ENCODE results near the gene SLC12A4.

SLC12A4 gene

DNA sequence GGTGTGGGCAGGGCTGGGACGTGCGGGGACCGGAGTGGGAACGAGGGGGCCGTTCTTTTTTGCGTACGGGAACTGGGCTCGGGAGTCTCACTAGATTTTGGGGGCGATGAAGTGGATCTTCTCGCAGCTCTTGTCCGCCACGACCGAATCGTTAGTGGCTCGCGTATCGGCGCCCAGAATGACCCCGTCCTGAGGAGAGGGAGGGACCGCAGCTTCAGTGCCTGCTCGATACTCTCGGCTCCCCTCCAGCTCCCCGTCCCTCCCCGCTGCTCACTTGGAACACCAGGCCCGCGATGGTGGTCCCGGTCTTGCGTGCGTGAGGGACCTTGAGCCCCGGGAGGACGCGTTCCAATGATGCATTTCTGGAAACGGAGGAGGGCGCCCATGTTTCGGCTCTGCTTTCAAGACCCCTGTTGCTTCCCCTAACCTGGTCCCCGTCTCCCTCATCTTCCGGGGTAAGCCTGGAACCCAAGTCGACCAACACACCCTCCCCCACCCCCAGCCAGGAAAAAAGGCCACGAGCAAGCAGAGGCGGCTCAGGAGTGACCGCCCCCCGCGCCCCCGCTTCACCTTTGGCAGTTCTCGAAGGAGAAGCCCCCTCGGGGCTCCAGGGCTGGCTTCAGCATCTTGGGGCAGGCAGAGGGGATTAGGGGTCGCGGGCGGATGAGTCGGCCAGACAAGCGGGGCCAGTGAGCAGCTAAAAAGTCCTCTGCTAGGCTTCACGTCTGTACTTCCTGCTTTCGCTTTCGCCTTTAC is 32.1 kb downstream of the SLC12A4 start, which contains the start of gene PSMB10:
PSMB10 (minus strand) TSS at position 727 of the 756 bp plus-strand sequence; CDS start at position 626, 101 bp downstream.
- Histone ChIP-seq H3K9me3 (ENCODE audit: control insufficient read depth, low read length) (no peaks in the 10 kb centered on the region), H3K4me1 (ENCODE audit: control insufficient read depth, insufficient read depth, low read length) (peaks cover 29% of the 10 kb centered on the region), H3K36me3 (ENCODE audit: control insufficient read depth, insufficient read depth, low read length, severe bottlenecking) (peaks cover 18% of the 10 kb centered on the region), H3K4me3 (ENCODE audit: low read length) (peak within 1 kb of the TSS; percentile 98), H3K27me3 (replicated peaks; ENCODE audit: control insufficient read depth, insufficient read depth, low read length) (no peaks in the 10 kb centered on the region), H3K9ac (ENCODE audit: low read length) (peak within 1 kb of the TSS; percentile 98)
- peak; percentile 65 for DNase-seq (ENCODE audit: low read depth)

DNA sequence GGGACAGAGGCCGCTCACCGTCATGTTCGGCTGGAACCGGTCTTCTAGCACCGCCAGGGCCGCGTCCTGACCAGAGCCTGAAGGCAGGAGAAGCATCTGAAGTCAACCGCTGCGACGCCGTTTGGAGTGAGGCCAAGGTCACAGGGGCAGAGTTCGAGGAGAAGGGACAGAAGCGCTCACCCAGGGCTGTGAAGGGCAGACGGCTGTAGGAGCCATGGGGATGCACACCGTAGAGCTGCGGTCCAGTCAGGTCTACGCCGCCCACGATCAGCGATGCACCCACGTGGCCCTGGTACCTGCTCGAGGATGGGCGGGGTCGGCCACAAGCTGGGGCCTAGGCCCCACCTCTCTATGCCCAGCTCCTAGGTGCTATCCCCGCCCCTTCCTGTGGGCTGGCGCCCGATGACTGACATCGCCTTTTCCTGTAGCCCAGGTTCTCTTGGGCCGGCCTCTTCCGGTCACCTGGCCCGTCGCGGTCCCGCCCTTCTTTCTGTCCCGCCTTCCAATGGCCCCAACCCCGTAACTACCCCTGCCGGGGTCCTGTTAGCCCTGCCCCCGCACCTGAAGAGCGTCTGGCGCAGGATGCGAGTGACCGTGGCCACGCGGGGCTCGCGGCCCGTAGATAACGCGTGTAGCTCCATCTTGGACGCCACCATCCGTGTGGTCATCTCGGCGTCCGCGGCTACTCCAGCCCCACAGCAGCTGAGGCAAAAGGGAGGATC is 32.9 kb downstream of the SLC12A4 start:
- H3K36me3 ChIP-seq (ENCODE audit: control insufficient read depth, insufficient read depth, low read length, severe bottlenecking), result peaks cover 11% of the 10 kb centered on the region
- peak overlapping the region; percentile 98 for H3K9ac ChIP-seq (ENCODE audit: low read length)
- peak; percentile 92 for DNase-seq (ENCODE audit: low read depth)
- H3K9me3 ChIP-seq (ENCODE audit: control insufficient read depth, low read length), result no peaks in the 10 kb centered on the region
- H3K4me1 ChIP-seq (ENCODE audit: control insufficient read depth, insufficient read depth, low read length), result peaks cover 29% of the 10 kb centered on the region
- no peaks in the 10 kb centered on the region for H3K27me3 ChIP-seq (replicated peaks; ENCODE audit: control insufficient read depth, insufficient read depth, low read length)
- H3K4me3 ChIP-seq (ENCODE audit: low read length), result peak overlapping the region; percentile 98

DNA sequence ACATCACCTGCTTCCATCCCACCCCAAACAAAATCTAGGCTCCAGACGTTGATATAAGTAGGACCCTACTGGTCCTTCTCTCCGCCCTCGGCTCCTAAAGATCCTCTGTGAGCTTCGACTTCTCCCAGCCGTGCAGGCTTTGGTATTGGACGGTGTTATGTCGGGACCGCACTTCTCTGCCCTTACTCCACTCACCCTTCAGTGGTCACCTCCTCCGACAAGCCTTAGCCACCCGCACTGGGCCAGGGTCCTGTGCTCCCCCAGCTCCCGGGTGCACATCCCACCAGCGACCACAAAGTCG is 33.4 kb downstream of the SLC12A4 start:
- Histone ChIP-seq H3K4me1 (ENCODE audit: control insufficient read depth, insufficient read depth, low read length) (peaks cover 29% of the 10 kb centered on the region), H3K36me3 (ENCODE audit: control insufficient read depth, insufficient read depth, low read length, severe bottlenecking) (peaks cover 10% of the 10 kb centered on the region), H3K9ac (ENCODE audit: low read length) (peak overlapping the region; percentile 98), H3K27me3 (replicated peaks; ENCODE audit: control insufficient read depth, insufficient read depth, low read length) (no peaks in the 10 kb centered on the region), H3K9me3 (ENCODE audit: control insufficient read depth, low read length) (no peaks in the 10 kb centered on the region), H3K4me3 (ENCODE audit: low read length) (peak overlapping the region; percentile 98)
- DNase-seq (ENCODE audit: low read depth), result peak; percentile 26

DNA sequence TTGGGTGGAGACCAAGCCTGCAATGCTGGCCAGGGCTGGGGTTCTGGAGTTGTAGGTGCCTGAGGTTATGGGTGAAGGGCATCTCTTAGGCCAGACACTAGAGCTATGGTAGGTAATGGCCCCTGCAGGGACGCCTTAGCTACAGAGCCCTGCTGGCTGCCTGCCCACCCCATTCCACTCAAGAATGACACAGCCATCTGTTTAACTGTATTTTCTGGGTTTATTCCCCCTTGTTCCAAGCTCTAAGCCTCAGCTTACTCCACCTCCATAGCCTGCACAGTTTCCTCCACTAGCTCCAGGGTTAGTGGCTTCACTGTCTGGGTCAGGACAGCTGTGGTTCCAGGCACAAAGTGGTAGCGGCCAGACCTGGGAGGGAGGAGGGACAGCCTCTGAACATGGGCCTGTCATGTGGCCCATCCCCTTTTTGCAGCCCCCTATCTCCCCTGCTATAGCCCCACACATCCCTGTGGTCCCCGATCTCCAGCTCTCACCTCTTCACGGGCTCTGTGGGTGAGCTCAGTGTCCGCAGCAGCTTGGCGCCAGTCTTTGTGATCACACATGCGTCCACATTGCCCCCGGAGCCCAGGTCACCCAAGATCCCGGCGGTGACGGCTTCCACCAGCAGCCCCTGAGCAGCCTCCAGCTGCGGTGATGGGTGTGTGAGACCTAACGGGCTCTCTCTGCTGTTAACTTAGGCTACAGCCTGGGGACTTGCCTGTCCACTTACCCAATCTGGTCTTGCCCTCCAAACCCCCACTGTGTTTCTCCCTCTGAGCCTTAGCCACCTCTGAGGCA is 33.9 kb downstream of the SLC12A4 start:
- Histone ChIP-seq H3K9ac (ENCODE audit: low read length) (peak overlapping the region; percentile 98), H3K4me1 (ENCODE audit: control insufficient read depth, insufficient read depth, low read length) (peaks cover 29% of the 10 kb centered on the region), H3K36me3 (ENCODE audit: control insufficient read depth, insufficient read depth, low read length, severe bottlenecking) (peaks cover 10% of the 10 kb centered on the region), H3K27me3 (replicated peaks; ENCODE audit: control insufficient read depth, insufficient read depth, low read length) (no peaks in the 10 kb centered on the region), H3K9me3 (ENCODE audit: control insufficient read depth, low read length) (no peaks in the 10 kb centered on the region), H3K4me3 (ENCODE audit: low read length) (peak overlapping the region; percentile 98)
- peak; percentile 15 for DNase-seq (ENCODE audit: low read depth)

DNA sequence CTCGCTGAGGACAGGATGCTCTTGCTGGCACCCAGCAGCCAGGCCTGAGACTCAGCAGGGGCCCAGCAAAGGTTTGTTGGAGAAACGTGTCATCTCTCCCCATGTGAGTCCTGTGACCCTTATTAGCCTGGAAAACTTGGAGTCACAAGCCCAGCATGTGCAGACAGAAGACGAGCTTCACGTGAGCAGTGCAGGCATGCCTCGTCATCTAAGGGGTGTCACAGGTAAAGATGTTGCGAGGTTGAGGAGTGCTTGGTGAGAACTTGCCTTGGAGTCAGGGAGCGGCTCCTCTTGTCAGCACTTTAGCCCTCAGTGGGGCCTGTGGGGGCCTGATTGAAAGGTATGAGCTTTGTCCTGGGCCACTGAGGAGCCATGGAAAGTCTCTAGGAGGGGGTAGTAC is 34.6 kb downstream of the SLC12A4 start:
- Histone ChIP-seq H3K27me3 (replicated peaks; ENCODE audit: control insufficient read depth, insufficient read depth, low read length) (no peaks in the 10 kb centered on the region), H3K4me3 (ENCODE audit: low read length) (peak overlapping the region; percentile 98)

DNA sequence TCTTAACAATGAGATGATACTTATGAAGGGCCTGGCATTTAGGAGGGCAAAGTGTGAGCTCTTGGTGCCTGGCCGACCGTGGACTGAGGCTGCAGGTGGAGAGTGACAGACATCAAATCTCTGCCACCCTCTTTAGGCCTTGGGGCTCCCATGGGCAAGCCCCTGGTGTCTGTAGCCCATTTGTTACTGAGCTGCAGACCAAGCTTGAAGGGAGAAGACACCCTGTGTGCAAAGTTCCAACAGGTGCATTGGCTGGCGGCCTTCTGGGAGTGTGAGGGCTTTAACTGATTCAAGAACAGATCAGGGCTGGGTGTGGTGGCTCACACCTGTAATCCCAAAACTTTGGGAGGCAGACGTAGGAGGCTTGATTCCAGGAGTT is 36.0 kb downstream of the SLC12A4 start:
- no peak overlapping the region for H3K4me3 ChIP-seq (ENCODE audit: low read length)
- no peaks in the 10 kb centered on the region for H3K27me3 ChIP-seq (replicated peaks; ENCODE audit: control insufficient read depth, insufficient read depth, low read length)
- H3K4me1 ChIP-seq (ENCODE audit: control insufficient read depth, insufficient read depth, low read length), result peaks cover 28% of the 10 kb centered on the region
- no peak overlapping the region for H3K9ac ChIP-seq (ENCODE audit: low read length)
- DNase-seq (ENCODE audit: low read depth), result no peak
- no peaks in the 10 kb centered on the region for H3K9me3 ChIP-seq (ENCODE audit: control insufficient read depth, low read length)
- peaks cover 30% of the 10 kb centered on the region for H3K36me3 ChIP-seq (ENCODE audit: control insufficient read depth, insufficient read depth, low read length, severe bottlenecking)

More for the DNA sequence above, 34.6 kb downstream of the SLC12A4 start:
- no peak for DNase-seq (ENCODE audit: low read depth)
- no peaks in the 10 kb centered on the region for H3K9me3 ChIP-seq (ENCODE audit: control insufficient read depth, low read length)
- H3K36me3 ChIP-seq (ENCODE audit: control insufficient read depth, insufficient read depth, low read length, severe bottlenecking), result peaks cover 16% of the 10 kb centered on the region
- peaks cover 29% of the 10 kb centered on the region for H3K4me1 ChIP-seq (ENCODE audit: control insufficient read depth, insufficient read depth, low read length)
- no peak overlapping the region for H3K9ac ChIP-seq (ENCODE audit: low read length)

DNA sequence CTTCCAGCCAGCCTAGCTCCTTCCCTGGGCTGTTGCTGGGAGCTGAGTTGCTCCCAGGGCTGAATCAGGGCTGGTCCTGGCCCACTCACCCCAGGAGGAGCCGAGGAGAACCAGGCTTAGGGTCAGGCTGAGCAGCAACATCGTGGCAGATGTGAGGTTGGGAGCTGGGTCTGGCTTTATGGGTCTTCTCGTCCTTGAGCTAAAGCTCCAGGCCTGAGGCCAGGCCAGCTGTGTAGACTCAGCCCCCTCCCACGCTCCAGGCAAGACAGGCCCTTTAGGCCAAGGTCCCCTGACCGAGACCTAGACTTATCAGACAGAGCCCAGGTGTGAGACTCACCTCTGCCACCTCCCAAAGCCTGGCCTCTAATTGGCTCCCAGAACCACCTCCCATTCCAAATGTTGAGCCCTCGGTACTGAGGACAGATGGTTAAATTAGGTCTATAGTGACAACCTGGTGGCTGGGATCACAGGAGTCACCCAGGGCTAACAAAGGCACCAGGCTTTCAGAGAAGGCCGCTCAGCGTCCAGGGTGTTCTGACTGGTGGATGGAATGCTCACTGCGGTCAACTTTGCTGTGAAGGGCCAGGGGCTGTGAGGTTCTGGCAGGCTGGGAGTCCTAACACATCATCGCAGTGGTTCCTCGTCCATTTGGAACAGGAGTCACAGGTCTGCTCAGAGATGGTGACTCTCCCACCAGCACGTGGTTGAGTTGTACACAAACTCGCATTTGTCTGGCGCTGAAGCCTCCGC is 36.5 kb downstream of the SLC12A4 start, which contains the start of gene CTRL:
CTRL (minus strand) TSS at position 151 of the 750 bp plus-strand sequence; CDS start at position 141, 10 bp downstream.
- Histone ChIP-seq H3K4me3 (ENCODE audit: low read length) (no peak within 1 kb of the TSS), H3K9ac (ENCODE audit: low read length) (no peak within 1 kb of the TSS), H3K4me1 (ENCODE audit: control insufficient read depth, insufficient read depth, low read length) (peaks cover 22% of the 10 kb centered on the region), H3K36me3 (ENCODE audit: control insufficient read depth, insufficient read depth, low read length, severe bottlenecking) (peaks cover 35% of the 10 kb centered on the region), H3K9me3 (ENCODE audit: control insufficient read depth, low read length) (no peaks in the 10 kb centered on the region), H3K27me3 (replicated peaks; ENCODE audit: control insufficient read depth, insufficient read depth, low read length) (no peaks in the 10 kb centered on the region)
- DNase-seq (ENCODE audit: low read depth), result no peak

DNA sequence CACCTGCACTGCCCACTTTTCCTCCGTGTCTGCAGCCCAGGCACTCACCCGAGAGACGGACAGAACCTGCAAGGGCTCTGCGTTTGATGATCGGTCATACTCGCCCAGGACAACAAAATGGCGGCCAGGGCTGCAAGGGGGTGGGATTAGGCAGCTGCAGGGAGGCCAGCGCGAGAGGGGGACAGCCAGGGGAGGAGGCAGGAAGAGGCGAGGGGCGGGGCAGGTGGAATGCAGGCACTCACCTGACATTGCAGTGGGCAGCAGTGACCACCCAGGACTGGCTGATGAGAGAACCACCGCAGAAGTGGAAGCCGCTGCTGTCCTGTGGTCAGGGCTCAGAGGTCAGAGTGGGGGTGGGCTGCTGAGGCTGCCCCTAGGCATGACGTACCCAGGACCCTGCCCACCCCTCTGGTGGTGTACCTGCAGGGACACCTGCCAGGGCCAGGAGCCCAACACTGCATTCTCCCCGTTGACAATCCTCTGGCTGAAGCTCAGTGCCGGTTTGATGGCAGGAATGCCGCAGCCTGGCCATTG is 37.7 kb downstream of the SLC12A4 start:
- H3K9ac ChIP-seq (ENCODE audit: low read length), result no peak overlapping the region
- H3K36me3 ChIP-seq (ENCODE audit: control insufficient read depth, insufficient read depth, low read length, severe bottlenecking), result peaks cover 35% of the 10 kb centered on the region
- H3K9me3 ChIP-seq (ENCODE audit: control insufficient read depth, low read length), result no peaks in the 10 kb centered on the region
- H3K4me1 ChIP-seq (ENCODE audit: control insufficient read depth, insufficient read depth, low read length), result peaks cover 31% of the 10 kb centered on the region
- no peak overlapping the region for H3K4me3 ChIP-seq (ENCODE audit: low read length)
- no peak for DNase-seq (ENCODE audit: low read depth)
- H3K27me3 ChIP-seq (replicated peaks; ENCODE audit: control insufficient read depth, insufficient read depth, low read length), result no peaks in the 10 kb centered on the region

DNA sequence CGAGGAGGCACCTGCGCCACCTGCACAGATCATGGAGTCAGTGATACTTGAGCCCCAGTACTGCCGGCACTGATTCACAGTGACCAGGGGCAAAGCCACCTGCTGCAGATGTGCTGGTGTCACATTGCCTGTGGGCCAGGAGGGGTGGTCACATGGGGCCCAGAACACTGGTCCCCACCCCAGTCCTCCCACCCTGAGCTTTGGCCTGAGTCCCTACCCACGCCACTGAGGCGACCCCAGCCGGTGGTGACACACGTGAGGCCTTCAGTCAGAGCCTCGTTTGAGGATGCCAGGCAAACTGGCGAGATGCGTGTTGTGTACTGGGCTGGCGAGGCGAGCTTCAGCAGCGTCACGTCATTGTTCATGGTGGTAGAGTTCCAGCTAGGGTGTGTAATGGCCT is 38.2 kb downstream of the SLC12A4 start:
- no peaks in the 10 kb centered on the region for H3K9me3 ChIP-seq (ENCODE audit: control insufficient read depth, low read length)
- no peaks in the 10 kb centered on the region for H3K27me3 ChIP-seq (replicated peaks; ENCODE audit: control insufficient read depth, insufficient read depth, low read length)
- H3K9ac ChIP-seq (ENCODE audit: low read length), result no peak overlapping the region
- no peak for DNase-seq (ENCODE audit: low read depth)
- peaks cover 35% of the 10 kb centered on the region for H3K36me3 ChIP-seq (ENCODE audit: control insufficient read depth, insufficient read depth, low read length, severe bottlenecking)
- peaks cover 27% of the 10 kb centered on the region for H3K4me1 ChIP-seq (ENCODE audit: control insufficient read depth, insufficient read depth, low read length)
- no peak overlapping the region for H3K4me3 ChIP-seq (ENCODE audit: low read length)

DNA sequence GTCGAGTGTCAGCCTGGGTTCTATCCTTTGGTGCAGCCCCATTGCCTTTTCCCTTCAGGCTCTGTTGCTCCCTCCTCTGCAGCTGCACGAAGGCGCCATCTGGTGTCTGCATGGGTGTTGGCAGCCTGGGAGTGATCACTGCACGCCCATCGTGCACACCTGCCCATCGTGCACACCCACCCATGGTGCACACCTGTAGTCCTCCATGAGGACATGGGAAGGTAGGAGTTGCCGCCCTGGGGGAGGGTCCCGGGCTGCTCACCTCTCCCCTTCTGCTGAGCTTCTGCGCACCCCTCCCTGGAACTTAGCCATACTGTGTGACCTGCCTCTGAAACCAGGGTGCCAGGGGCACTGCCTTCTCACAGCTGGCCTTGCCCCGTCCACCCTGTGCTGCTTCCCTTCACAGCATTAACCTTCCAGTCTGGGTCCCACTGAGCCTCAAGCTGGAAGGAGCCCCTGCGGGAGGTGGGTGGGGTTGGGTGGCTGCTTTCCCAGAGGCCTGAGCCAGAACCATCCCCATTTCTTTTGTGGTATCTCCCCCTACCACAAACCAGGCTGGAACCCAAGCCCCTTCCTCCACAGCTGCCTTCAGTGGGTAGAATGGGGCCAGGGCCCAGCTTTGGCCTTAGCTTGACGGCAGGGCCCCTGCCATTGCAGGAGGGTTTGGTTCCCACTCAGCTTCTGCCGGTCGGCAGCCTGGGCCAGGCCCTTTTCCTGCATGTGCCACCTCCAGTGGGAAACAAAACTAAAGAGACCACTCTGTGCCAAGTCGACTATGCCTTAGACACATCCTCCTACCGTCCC is 39.7 kb downstream of the SLC12A4 start:
- no peak overlapping the region for H3K9ac ChIP-seq (ENCODE audit: low read length)
- H3K27me3 ChIP-seq (replicated peaks; ENCODE audit: control insufficient read depth, insufficient read depth, low read length), result no peaks in the 10 kb centered on the region
- no peak overlapping the region for H3K4me3 ChIP-seq (ENCODE audit: low read length)
- DNase-seq (ENCODE audit: low read depth), result peak; percentile 80
- H3K9me3 ChIP-seq (ENCODE audit: control insufficient read depth, low read length), result no peaks in the 10 kb centered on the region
- H3K4me1 ChIP-seq (ENCODE audit: control insufficient read depth, insufficient read depth, low read length), result peaks cover 13% of the 10 kb centered on the region
- peaks cover 35% of the 10 kb centered on the region for H3K36me3 ChIP-seq (ENCODE audit: control insufficient read depth, insufficient read depth, low read length, severe bottlenecking)
